Neural progenitor cell (in vitro differentiated cells): Measurements from ENCODE around the gene SHOC2.

ENCODE experiments used
- EZH2 ChIP-seq: fragments of 200-600 bp; sonication (generic); IDR thresholded peaks from 2 replicates; pipeline ENCODE4 v1.6.1; 2017; ENCODE audit warnings: antibody characterized with exemption, mild to moderate bottlenecking, moderate library complexity
- EZH2phosphoT487 ChIP-seq: fragments of 200-600 bp; sonication (generic); IDR thresholded peaks from 2 replicates; pipeline ENCODE4 v1.6.1; 2017; ENCODE audit warnings: antibody characterized with exemption
- TF ChIP-seq, protein P1 (sequence below): fragments of 200-600 bp; sonication (generic); IDR thresholded peaks from 2 replicates; pipeline ENCODE4 v1.5.1; 2017; ENCODE audit warnings: antibody characterized with exemption, mild to moderate bottlenecking

DNA sequence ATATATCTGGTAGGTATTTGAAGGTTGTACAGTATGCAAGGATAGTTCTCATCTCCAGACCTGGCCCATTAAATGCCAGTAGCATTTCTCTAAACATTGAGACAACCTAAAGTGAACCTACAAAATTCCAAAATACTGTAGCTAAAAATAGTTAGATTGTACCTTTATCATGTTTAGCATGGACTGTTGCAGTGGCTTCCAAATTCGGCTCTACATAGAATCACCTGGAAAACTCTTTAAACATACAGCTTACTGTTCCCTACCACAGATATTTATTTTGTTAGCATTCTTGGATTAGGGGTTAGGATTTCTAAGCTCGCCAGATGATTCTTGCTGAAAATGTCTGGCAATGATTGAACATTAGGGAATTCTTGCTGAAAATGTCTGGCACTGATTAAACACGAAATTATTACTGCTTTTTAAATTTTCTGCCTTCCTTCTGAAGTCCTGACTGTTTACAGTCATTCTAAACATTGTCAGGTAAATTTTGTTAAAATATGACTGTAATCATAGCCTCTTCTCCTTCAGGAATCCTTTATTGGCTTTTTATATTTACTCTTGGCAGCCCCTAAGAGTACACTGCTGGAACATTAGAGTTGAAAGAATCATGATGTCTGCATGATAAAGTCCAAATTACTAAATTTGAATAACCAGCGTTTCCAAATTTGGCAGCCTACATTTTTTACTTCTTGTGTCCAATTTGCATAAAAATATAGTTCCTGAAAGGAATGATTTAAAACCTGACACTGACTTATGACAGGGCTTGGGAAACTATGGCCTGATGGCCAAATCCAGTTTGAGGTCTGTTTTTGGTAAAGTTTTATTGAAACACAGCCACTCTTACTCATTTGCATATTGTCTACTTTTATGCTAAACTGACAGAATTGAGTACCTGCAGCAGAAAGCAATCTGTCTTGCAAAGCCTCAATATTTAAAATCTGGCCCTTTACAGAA is 40.3 kb downstream of the SHOC2 start:
- TF ChIP-seq, protein P1, sequence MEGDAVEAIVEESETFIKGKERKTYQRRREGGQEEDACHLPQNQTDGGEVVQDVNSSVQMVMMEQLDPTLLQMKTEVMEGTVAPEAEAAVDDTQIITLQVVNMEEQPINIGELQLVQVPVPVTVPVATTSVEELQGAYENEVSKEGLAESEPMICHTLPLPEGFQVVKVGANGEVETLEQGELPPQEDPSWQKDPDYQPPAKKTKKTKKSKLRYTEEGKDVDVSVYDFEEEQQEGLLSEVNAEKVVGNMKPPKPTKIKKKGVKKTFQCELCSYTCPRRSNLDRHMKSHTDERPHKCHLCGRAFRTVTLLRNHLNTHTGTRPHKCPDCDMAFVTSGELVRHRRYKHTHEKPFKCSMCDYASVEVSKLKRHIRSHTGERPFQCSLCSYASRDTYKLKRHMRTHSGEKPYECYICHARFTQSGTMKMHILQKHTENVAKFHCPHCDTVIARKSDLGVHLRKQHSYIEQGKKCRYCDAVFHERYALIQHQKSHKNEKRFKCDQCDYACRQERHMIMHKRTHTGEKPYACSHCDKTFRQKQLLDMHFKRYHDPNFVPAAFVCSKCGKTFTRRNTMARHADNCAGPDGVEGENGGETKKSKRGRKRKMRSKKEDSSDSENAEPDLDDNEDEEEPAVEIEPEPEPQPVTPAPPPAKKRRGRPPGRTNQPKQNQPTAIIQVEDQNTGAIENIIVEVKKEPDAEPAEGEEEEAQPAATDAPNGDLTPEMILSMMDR = no peak
- TF ChIP-seq EZH2 (no peak), EZH2phosphoT487 (no peak)
